Mesodermal cell (in vitro differentiated cells): Measurements from ENCODE around the gene MTIF3.

Experiments
- H3K27ac ChIP-seq: 2 replicates; pipeline ENCODE4 v1.7.0; 2013; ENCODE audit warnings: mild to moderate bottlenecking, low read depth, low read length, moderate library complexity; ENCODE audit not compliant: severe bottlenecking
- H3K36me3 ChIP-seq: 2 replicates; pipeline ENCODE4 v1.7.1; 2013; ENCODE audit warnings: mild to moderate bottlenecking, low read length, moderate library complexity; ENCODE audit not compliant: control insufficient read depth, insufficient read depth
- H3K4me1 ChIP-seq: one replicate; pipeline ENCODE4 v1.7.1; 2013; ENCODE audit warnings: mild to moderate bottlenecking, low read length; ENCODE audit not compliant: insufficient read depth, control insufficient read depth, poor library complexity, severe bottlenecking
- H3K4me3 ChIP-seq: 2 replicates; pipeline ENCODE4 v1.7.0; 2013; ENCODE audit warnings: low read length, control low read depth, mild to moderate bottlenecking; ENCODE audit not compliant: insufficient read depth, poor library complexity, severe bottlenecking; ENCODE audit errors: extremely low read depth
- H3K9me3 ChIP-seq: 2 replicates; pipeline ENCODE4 v1.7.1; 2013; ENCODE audit warnings: mild to moderate bottlenecking, low read length, moderate library complexity; ENCODE audit not compliant: control insufficient read depth
- WGBS, 2 experiments: methylation state at CpG; one replicate each; pipeline ENCODE4 v1.1.5; 2013; ENCODE audit warnings: missing lambda C conversion rate in 2 of 2; ENCODE audit not compliant: insufficient coverage in 2 of 2; 5-methylcytosine and 5-hydroxymethylcytosine counted together

Gene MTIF3

DNA sequence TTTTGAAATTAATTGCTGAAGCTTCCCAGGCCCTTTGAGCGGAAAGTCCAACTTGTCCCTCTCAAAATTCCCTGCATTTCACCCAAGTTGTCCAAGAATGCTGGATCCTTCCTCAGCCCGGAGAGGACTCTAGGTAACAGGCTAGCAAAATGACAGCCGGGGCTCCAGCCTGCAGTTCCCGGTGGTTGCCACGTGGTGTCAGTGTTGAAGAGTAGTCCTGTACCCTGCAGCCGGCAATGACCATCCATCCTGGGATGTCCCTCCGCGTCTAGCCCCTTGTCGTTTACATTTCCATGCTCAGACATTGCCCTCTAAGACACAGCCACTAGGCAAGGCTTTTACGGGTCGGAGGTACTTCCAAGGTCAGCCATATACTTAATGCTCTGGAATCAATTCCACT is 31.4 kb upstream of the MTIF3 start:
- H3K4me1 ChIP-seq, result no peaks in the 10 kb centered on the region
- no peak overlapping the region for H3K4me3 ChIP-seq
- no peak overlapping the region for H3K27ac ChIP-seq
- H3K9me3 ChIP-seq, result no peaks in the 10 kb centered on the region
- WGBS, 2 experiments, result 12 to 14% methylated on average over 11 of the region's 11 CpGs
- no peaks in the 10 kb centered on the region for H3K36me3 ChIP-seq

DNA sequence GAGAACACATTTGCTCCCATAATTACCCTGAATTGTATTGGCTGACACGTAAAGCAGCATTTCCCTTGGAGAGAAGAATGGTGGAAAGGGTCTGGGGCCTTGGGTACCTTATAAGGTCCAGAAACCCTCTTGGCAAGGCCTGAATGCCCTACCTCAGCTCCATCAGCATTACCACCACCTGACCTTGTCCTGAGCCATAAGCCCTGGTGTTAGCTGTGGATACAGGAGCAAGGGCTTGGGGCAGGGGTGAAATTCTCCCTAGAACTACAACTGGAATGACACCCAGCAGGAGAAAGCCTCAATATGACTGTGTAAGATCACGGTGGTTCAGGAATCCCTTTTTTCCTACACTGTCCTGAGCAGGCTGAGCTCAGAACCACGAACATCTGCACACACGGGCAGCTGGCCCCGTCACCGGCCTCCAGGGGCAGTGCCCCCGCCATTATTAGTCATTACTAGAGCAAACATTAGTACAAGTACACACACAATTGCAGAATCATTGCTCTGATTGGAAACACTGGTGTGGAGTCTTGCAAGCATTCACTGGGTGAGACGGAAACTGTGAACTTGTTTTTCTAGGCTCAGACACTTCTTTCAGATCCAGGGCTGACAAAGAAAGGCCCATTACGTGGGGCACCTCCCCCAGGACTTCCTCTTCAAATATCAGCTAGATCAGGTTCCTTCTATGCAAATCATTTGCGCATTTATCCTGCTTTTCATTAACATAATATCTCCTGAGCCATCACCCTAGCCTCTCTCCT is 26.8 kb upstream of the MTIF3 start:
- Histone ChIP-seq H3K27ac (no peak overlapping the region), H3K4me3 (no peak overlapping the region), H3K9me3 (no peaks in the 10 kb centered on the region), H3K4me1 (no peaks in the 10 kb centered on the region), H3K36me3 (no peaks in the 10 kb centered on the region)
- WGBS, 2 experiments, result 75 to 83% methylated on average over 8 to 9 of the region's 10 CpGs

DNA sequence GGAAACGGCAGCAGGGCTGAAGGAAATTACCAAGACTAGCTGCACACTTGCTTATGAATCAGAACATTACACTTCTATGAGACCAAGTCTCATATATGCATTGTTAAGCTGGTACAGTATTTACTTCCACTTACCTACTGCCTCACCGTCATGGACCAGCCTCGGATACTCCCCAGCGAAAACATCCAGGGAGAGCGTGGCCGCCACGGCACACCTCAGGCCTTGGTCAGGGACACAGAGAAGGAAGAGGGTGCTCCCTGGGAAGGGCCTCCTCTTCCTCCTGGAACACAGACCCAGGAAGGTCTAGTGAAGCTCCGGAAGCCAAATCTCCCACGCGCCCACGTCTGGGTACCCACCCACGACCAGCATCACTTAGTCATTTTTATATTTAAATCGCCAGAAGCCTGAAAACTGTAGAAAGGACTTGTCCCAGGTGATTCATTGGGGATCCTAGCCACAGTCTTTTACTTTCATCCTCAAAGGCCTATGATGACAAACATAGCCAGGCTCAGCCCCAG is 24.4 kb upstream of the MTIF3 start:
- Histone ChIP-seq H3K36me3 (no peaks in the 10 kb centered on the region), H3K4me1 (no peaks in the 10 kb centered on the region), H3K27ac (no peak overlapping the region), H3K4me3 (no peak overlapping the region), H3K9me3 (no peaks in the 10 kb centered on the region)
- WGBS, 2 experiments, result 93 to 100% methylated on average over 1 to 12 of the region's 13 CpGs

DNA sequence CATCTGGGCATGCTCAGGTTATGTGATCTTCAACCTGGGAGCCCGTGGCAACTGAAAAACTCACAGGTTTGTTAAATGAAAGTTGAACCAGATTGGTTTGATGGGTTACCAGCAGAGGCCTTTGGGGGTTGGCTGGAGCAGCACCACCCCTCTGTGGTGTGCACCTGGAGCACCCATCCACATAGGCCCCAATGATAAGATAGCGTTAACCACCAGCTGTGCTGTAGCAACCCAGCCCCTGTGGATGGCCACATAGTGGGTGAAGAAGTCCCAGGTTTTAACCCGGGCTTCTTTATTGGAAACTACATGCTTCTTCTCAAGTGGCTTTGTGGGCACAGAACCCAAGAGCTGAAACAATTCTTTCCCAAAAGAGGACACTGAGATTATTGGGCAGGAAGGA is 22.6 kb upstream of the MTIF3 start:
- Histone ChIP-seq H3K27ac (no peak overlapping the region), H3K4me1 (no peaks in the 10 kb centered on the region), H3K36me3 (no peaks in the 10 kb centered on the region), H3K4me3 (no peak overlapping the region), H3K9me3 (no peaks in the 10 kb centered on the region)
- 100% methylated on average over 2 of the region's 3 CpGs; no CpG with 5 or more reads in 1 of the 2 experiments for WGBS, 2 experiments

DNA sequence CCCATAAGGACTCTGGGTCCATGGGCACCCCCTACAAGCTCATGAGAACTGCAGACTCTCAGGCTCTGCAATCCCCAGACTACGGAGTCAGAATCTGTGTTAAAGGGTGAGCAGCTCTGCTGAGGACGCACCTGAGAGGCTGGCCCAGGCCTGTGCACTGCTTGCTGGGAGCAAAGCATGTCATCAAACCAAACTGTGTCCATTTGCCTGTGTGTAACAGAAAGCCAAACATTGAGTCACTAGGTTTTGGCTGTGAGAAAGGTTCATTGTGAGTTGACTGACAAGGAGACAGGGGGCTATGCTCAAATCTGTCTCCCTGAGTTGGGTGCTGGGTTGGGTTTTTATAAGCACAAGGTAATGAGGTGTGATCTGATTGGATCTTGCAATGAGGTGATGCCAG is 22.1 kb upstream of the MTIF3 start:
- no peak overlapping the region for H3K4me3 ChIP-seq
- 88% methylated on average over 2 of the region's 2 CpGs; no CpG with 5 or more reads in 1 of the 2 experiments for WGBS, 2 experiments

DNA sequence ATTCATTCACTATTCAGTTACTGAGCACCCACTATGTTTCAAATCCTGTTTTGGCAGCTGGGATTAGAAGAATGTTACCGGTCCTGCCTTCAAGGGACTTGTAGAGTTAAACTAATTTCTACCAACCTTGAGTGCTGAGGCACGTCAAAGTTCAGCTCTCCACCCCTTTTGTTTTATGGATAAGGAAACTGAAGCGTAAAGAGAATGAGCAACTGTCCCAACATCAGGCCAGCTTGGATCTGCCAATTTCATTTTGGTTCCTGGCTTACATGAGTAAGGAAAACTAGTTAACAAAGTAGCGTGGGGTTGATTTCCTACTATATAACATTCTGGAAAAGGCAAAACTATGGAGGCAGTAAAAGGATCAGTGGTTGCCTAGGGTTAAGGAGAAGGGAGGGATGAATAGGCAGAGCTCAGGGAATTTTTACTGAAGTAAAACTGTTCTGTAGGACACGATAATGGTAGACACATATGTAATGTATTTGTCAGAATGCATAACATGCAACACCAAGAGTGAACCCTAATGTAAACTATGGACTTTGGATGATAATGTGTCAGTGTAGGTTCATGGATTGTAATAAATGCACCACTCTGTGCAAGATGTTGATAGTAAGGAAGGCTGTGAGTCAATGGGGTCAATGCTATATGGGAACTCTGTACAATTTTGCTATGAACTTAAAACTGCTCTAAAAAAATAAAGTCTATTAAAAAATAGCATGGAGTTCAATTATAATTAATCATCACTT is 19.9 kb upstream of the MTIF3 start:
- Histone ChIP-seq H3K27ac (no peak overlapping the region), H3K4me3 (no peak overlapping the region)

More for the DNA sequence above, 22.1 kb upstream of the MTIF3 start:
- Histone ChIP-seq H3K9me3 (no peaks in the 10 kb centered on the region), H3K27ac (no peak overlapping the region), H3K36me3 (no peaks in the 10 kb centered on the region), H3K4me1 (no peaks in the 10 kb centered on the region)

DNA sequence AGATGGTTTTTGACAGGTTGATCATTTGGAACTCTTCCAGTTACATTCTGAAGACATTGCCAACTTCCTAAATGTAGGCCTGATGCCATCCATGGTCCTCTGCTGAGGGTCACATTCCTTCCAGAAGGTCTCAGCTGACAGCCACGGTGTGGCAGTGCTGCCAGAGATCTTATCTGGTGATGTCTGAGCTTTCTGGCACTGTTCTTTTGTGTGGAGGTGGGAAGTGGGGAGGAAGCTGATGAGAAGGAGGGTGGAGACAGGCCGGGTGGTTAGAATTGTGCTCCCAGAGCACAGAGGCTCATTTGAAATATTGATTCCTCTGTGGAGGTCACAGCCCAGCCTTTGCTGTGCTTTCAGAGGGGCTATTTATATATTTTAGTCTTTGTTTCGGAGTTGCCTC is 16.1 kb upstream of the MTIF3 start:
- Histone ChIP-seq H3K4me1 (no peaks in the 10 kb centered on the region), H3K9me3 (no peaks in the 10 kb centered on the region), H3K36me3 (no peaks in the 10 kb centered on the region), H3K27ac (no peak overlapping the region), H3K4me3 (no peak overlapping the region)
- 40 to 64% methylated on average over 2 to 3 of the region's 3 CpGs for WGBS, 2 experiments

More for the DNA sequence above, 19.9 kb upstream of the MTIF3 start:
- Histone ChIP-seq H3K36me3 (no peaks in the 10 kb centered on the region), H3K4me1 (no peaks in the 10 kb centered on the region), H3K9me3 (no peaks in the 10 kb centered on the region)
- WGBS, 2 experiments, result 83 to 92% methylated on average over 3 to 4 of the region's 5 CpGs

DNA sequence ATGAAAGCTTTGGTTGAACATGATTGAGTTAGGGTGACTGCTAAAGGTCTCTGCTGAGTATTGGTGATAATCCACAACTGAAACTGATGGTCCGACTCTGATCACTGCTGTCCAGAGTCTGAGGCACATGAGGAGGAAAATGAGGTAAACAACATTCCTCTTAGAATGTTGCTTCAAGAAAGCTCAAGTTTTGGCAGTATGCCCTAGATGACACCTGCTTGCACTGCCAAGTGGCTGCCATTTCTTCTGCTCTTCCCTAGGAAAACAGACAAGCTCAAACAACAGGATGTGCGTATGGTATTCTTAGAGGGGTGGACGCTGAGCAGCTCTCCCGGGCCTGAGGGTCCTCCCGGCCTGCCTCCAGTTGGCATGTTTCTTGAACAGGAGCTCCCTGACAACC is 15.2 kb upstream of the MTIF3 start:
- Histone ChIP-seq H3K4me3 (no peak overlapping the region), H3K4me1 (no peaks in the 10 kb centered on the region), H3K27ac (no peak overlapping the region), H3K36me3 (no peaks in the 10 kb centered on the region), H3K9me3 (no peaks in the 10 kb centered on the region)
- 92 to 93% methylated on average over 3 to 5 of the region's 5 CpGs for WGBS, 2 experiments

DNA sequence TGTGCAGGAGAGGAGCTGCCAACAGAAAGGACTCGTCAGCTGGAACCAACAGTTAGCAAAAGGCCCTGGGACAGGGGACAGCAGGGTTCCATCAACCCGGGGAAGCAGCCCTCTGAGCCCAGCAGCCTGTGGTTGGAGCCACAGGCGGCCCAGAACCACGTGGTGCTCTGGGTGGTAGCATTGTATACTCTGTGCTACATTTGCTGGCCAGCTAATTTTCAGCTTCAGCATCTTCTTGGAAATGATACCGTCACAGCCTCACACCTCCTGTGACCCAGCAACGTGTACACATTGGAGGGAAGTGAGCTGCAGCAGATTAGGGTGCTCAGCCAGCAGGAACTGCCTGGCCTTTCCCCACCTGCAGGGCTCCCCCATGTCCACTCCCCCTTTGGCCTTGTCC is 13.1 kb upstream of the MTIF3 start:
- no peak overlapping the region for H3K27ac ChIP-seq
- no peaks in the 10 kb centered on the region for H3K4me1 ChIP-seq
- WGBS, 2 experiments, result 85 to 86% methylated on average over 5 to 6 of the region's 6 CpGs
- H3K4me3 ChIP-seq, result no peak overlapping the region
- H3K36me3 ChIP-seq, result no peaks in the 10 kb centered on the region
- no peaks in the 10 kb centered on the region for H3K9me3 ChIP-seq

DNA sequence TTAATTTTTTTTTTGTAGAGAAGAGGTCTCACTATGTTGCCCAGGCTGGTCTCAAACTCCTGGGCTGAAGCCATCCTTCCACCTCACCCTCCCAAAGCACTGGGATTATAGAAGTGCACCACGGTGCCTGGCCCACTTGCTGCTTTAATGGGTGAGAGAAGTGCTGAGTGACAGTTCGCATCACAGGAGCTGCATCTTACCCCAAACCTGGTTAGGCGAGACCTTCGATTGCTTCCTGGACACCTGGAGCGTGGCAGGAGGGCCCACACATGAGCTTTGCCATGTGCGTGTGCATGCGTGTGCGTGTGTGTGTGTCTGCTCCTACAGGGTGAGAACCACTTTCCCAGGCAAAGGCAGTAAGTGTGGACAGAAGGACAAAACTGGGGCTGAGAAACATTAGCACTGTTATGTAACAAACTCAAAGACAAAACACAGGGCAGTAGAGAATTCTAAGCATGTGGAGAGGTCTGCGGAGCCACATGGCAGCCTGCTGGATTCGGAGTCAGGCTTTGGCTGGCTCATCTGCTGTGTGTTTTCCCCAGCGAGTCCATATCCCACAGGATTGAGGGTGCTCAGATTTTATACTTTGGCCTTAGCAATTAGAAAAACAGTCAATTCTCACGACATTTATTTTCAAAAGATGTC is 11.7 kb upstream of the MTIF3 start:
- no peak overlapping the region for H3K27ac ChIP-seq
- no peaks in the 10 kb centered on the region for H3K9me3 ChIP-seq
- WGBS, 2 experiments, result 88 to 95% methylated on average over 11 of the region's 12 CpGs
- H3K4me3 ChIP-seq, result no peak overlapping the region
- H3K4me1 ChIP-seq, result no peaks in the 10 kb centered on the region
- H3K36me3 ChIP-seq, result no peaks in the 10 kb centered on the region
